Dermis microvascular lymphatic vessel endothelial cell (primary cell): ENCODE data around the gene PRDM8. TPM values are rescaled to one million over a fixed set of nuclear protein-coding genes. Genes with fewer than 3 reads are reported as not detected.
"Not testable (repeated sequence)": the region's sequence is repeated elsewhere in the genome, so short reads cannot be mapped to it uniquely, and the experiment has no call there.

Source experiments
- DNase-seq, 2 donors: peaks; one replicate each; pipeline versions ENCODE4 v3.0.0 to v3.0.0-alpha.2; 2010; ENCODE audit warnings: low read depth in 2 of 2
- total RNA-seq: library from RNA; depleted of rRNA; stranded (reverse); fragments of >200 nt; gene quantifications from 2 replicates; pipeline ENCODE4 v1.2.1, GENCODE V29; 2014

PRDM8 gene
- total RNA-seq: 0.90 and 2.1 TPM in 2 replicates

GRCh38 chr4:80196922-80197573, at the start of gene PRDM8:
TSS of gene PRDM8 (plus strand) at chr4:80197503. CDS start at chr4:80200081, 2,578 bp downstream.
- peak in 1 of 2 donors; percentile 31 for DNase-seq

GRCh38 chr4:80150387-80151180, 46.7 kb upstream of the PRDM8 start:
- DNase-seq: no peak

- DNase-seq: no peak
Observed at GRCh38 chr4:80151981-80152380, 45.3 kb upstream of the PRDM8 start.

- no peak for DNase-seq
Observed at GRCh38 chr4:80153874-80154544, 43.3 kb upstream of the PRDM8 start.

- peak; percentile 12 to 58 for DNase-seq
Observed at GRCh38 chr4:80154545-80154933, 42.8 kb upstream of the PRDM8 start.

- no peak for DNase-seq
Observed at GRCh38 chr4:80155316-80155982, 41.9 kb upstream of the PRDM8 start.

GRCh38 chr4:80156410-80156809, 40.9 kb upstream of the PRDM8 start:
- no peak for DNase-seq

- DNase-seq: no peak
Observed at GRCh38 chr4:80161413-80162058, 35.8 kb upstream of the PRDM8 start.

GRCh38 chr4:80162418-80162817, 34.9 kb upstream of the PRDM8 start:
- DNase-seq: no peak

GRCh38 chr4:80165855-80166254, 31.4 kb upstream of the PRDM8 start:
- DNase-seq: no peak

GRCh38 chr4:80171251-80171650, 26.1 kb upstream of the PRDM8 start:
- DNase-seq: no peak

- DNase-seq: no peak
Observed at GRCh38 chr4:80171656-80172055, 25.6 kb upstream of the PRDM8 start.

- DNase-seq: no peak
Observed at GRCh38 chr4:80172203-80172602, 25.1 kb upstream of the PRDM8 start.

GRCh38 chr4:80173401-80173800, 23.9 kb upstream of the PRDM8 start:
- DNase-seq: peak in 1 of 2 donors; percentile 86

GRCh38 chr4:80173841-80174240, 23.5 kb upstream of the PRDM8 start:
- DNase-seq: peak in 1 of 2 donors; percentile 35

- DNase-seq: not testable (repeated sequence)
Observed at GRCh38 chr4:80177793-80178192, 19.5 kb upstream of the PRDM8 start.

- DNase-seq: no peak
Observed at GRCh38 chr4:80178964-80179363, 18.3 kb upstream of the PRDM8 start.

- DNase-seq: no peak
Observed at GRCh38 chr4:80179637-80180161, 17.6 kb upstream of the PRDM8 start.

- DNase-seq: no peak
Observed at GRCh38 chr4:80180743-80181142, 16.6 kb upstream of the PRDM8 start.

- peak in 1 of 2 donors; percentile 28 for DNase-seq
Observed at GRCh38 chr4:80182237-80182866, 15.0 kb upstream of the PRDM8 start.
